ENCODE results near the gene BHMT2. TPM values are rescaled to one million over a fixed set of nuclear protein-coding genes. Genes with fewer than 3 reads are reported as not detected.

Gene BHMT2
- total RNA-seq, 1 experiment from 2014 or later, result not detected

- no peak overlapping the region for H3K4me2 ChIP-seq (ENCODE audit: low read length)
- ChIA-PET CTCF (interaction anchor here (6.2 kb wide), 1 partner anchor 108 kb away, joined by 176 read pairs; no protein-coding TSS in a partner anchor), POLR2A (ENCODE audit: unreplicated experiment) (no interaction called here)
- intact Hi-C loops (cut with micrococcal nuclease), result loop anchor here (2.0 to 10.0 kb wide), 5 partner anchors 93 to 833 kb away; no protein-coding TSS in a partner anchor
- DNase-seq, result no peak
- H3F3A ChIP-seq (ENCODE audit: low read length, unreplicated experiment), result no peaks in the 10 kb centered on the region
- H2AFZ ChIP-seq (ENCODE audit: low read length), result no peak overlapping the region
- no peaks in the 10 kb centered on the region for H3K9me3 ChIP-seq (ENCODE audit: low read length)
- H3K4me1 ChIP-seq (ENCODE audit: insufficient read depth, low read length), result no peaks in the 10 kb centered on the region
- H3K27me3 ChIP-seq (ENCODE audit: low read length), result no peaks in the 10 kb centered on the region
- no peak overlapping the region for H3K9ac ChIP-seq (ENCODE audit: low read length)
- no peaks in the 10 kb centered on the region for H4K20me1 ChIP-seq (ENCODE audit: low read length)
- H3K9me2 ChIP-seq (replicated peaks; ENCODE audit: low read length), result no peaks in the 10 kb centered on the region
- no peaks in the 10 kb centered on the region for H3K36me3 ChIP-seq (ENCODE audit: low read depth, low read length)
- no peak for ATAC-seq
- BruUV-seq (replicated peaks), result no TSS peak
- H3K27ac ChIP-seq (ENCODE audit: low read length), result no peak overlapping the region
- TF ChIP-seq EZH2phosphoT487 (IDR thresholded peaks at IDR 0.05; ENCODE audit: borderline replicate concordance, low read length), result no peak
- no peak for TF ChIP-seq CTCF (conservative IDR thresholded peaks at IDR 0.05; ENCODE audit: low read depth, low read length)
- TF ChIP-seq EZH2 (IDR thresholded peaks at IDR 0.05; ENCODE audit: low read length, unreplicated experiment), result no peak
- H3K4me3 ChIP-seq (ENCODE audit: low read length), result no peak overlapping the region
- H3K79me2 ChIP-seq (ENCODE audit: low read length), result no peaks in the 10 kb centered on the region
Measured at GRCh38 chr5:79023947-79024346, 45.6 kb upstream of the BHMT2 start.

- TF ChIP-seq CTCF (conservative IDR thresholded peaks at IDR 0.05; ENCODE audit: low read depth, low read length) (peak; percentile 90), EZH2 (IDR thresholded peaks at IDR 0.05; ENCODE audit: low read length, unreplicated experiment) (no peak), EZH2phosphoT487 (IDR thresholded peaks at IDR 0.05; ENCODE audit: borderline replicate concordance, low read length) (no peak)
- ATAC-seq, result peak; percentile 54; the same call in 1 of the 2 replicates
- Histone ChIP-seq H3K4me2 (ENCODE audit: low read length) (peak overlapping the region; percentile 18), H3K36me3 (ENCODE audit: low read depth, low read length) (no peaks in the 10 kb centered on the region), H3F3A (ENCODE audit: low read length, unreplicated experiment) (no peaks in the 10 kb centered on the region), H3K4me3 (ENCODE audit: low read length) (no peak overlapping the region; the same call in 1 of the 2 replicates), H3K4me1 (ENCODE audit: insufficient read depth, low read length) (no peaks in the 10 kb centered on the region), H4K20me1 (ENCODE audit: low read length) (no peaks in the 10 kb centered on the region), H3K9ac (ENCODE audit: low read length) (no peak overlapping the region), H2AFZ (ENCODE audit: low read length) (peak overlapping the region; percentile 40), H3K27me3 (ENCODE audit: low read length) (no peaks in the 10 kb centered on the region), H3K9me2 (replicated peaks; ENCODE audit: low read length) (no peaks in the 10 kb centered on the region), H3K9me3 (ENCODE audit: low read length) (no peaks in the 10 kb centered on the region), H3K27ac (ENCODE audit: low read length) (no peak overlapping the region), H3K79me2 (ENCODE audit: low read length) (no peaks in the 10 kb centered on the region)
- BruUV-seq (replicated peaks), result no TSS peak
- ChIA-PET POLR2A (ENCODE audit: unreplicated experiment) (no interaction called here), CTCF (interaction anchor here (0.5 to 6.2 kb wide), 9 partner anchors 11 to 210 kb away, joined by 3 to 176 read pairs (median 3); partner anchors contain the start of gene ARSB)
- peak; percentile 68 for DNase-seq
- intact Hi-C loops (cut with micrococcal nuclease), result loop anchor here (1.0 to 10.0 kb wide), 3 partner anchors 108 to 440 kb away; no protein-coding TSS in a partner anchor
Measured at GRCh38 chr5:79025054-79025472, 44.5 kb upstream of the BHMT2 start.

GRCh38 chr5:79030663-79031484, 38.7 kb upstream of the BHMT2 start:
- TF ChIP-seq CTCF (conservative IDR thresholded peaks at IDR 0.05; ENCODE audit: low read depth, low read length), result no peak
- no peak for TF ChIP-seq EZH2 (IDR thresholded peaks at IDR 0.05; ENCODE audit: low read length, unreplicated experiment)
- TF ChIP-seq EZH2phosphoT487 (IDR thresholded peaks at IDR 0.05; ENCODE audit: borderline replicate concordance, low read length), result no peak
- Histone ChIP-seq H3K79me2 (ENCODE audit: low read length) (no peaks in the 10 kb centered on the region), H3K36me3 (ENCODE audit: low read depth, low read length) (no peaks in the 10 kb centered on the region), H3K4me2 (ENCODE audit: low read length) (no peak overlapping the region), H3K27me3 (ENCODE audit: low read length) (no peaks in the 10 kb centered on the region), H4K20me1 (ENCODE audit: low read length) (no peaks in the 10 kb centered on the region), H3K9me3 (ENCODE audit: low read length) (no peaks in the 10 kb centered on the region), H3K27ac (ENCODE audit: low read length) (no peak overlapping the region), H3K9me2 (replicated peaks; ENCODE audit: low read length) (no peaks in the 10 kb centered on the region), H3F3A (ENCODE audit: low read length, unreplicated experiment) (no peaks in the 10 kb centered on the region), H3K9ac (ENCODE audit: low read length) (no peak overlapping the region), H3K4me1 (ENCODE audit: insufficient read depth, low read length) (no peaks in the 10 kb centered on the region), H3K4me3 (ENCODE audit: low read length) (no peak overlapping the region), H2AFZ (ENCODE audit: low read length) (no peak overlapping the region)
- BruUV-seq (replicated peaks), result no TSS peak
- CTCF ChIA-PET, result no interaction called here
- intact Hi-C loops (cut with micrococcal nuclease), result no loop called here
- DNase-seq (no peak), ATAC-seq (no peak)
- POLR2A ChIA-PET (ENCODE audit: unreplicated experiment), result no interaction called here

All from PC-3 (cell line).